Measurements from ENCODE around the gene PCDHA5.
"Not testable (repeated sequence)": the region's sequence is repeated elsewhere in the genome, so short reads cannot be mapped to it uniquely, and the experiment has no call there.

The PCDHA5 gene

GRCh38 chr5:140796718-140797095, 24.7 kb upstream of the PCDHA5 start:
- Histone ChIP-seq H3K36me3 (ENCODE audit: control insufficient read depth in 1 of 2, insufficient read depth in 2 of 2, low read length in 2 of 2) (no peaks in the 10 kb centered on the region), H3K9me3 (ENCODE audit: control insufficient read depth in 1 of 2, low read length in 2 of 2) (peaks cover 24 to 28% of the 10 kb centered on the region in 2 donors), H3K4me1 (ENCODE audit: control insufficient read depth in 1 of 2, insufficient read depth in 2 of 2, low read length in 2 of 2) (no peaks in the 10 kb centered on the region), H3K27me3 (ENCODE audit: control insufficient read depth in 1 of 2, insufficient read depth in 2 of 2, low read length in 2 of 2) (no peaks in the 10 kb centered on the region), H3K9ac (ENCODE audit: low read depth in 1 of 2, low read length in 2 of 2) (no peak overlapping the region), H3K27ac (ENCODE audit: low read depth, low read length) (no peak overlapping the region), H3K4me3 (ENCODE audit: low read depth in 1 of 2, low read length in 2 of 2) (peak overlapping the region in 1 of 2 donors; percentile 19)

GRCh38 chr5:140800816-140801493, 20.5 kb upstream of the PCDHA5 start, which contains the start of gene PCDHA3:
PCDHA3 (plus strand) TSS chr5:140801057.
- Histone ChIP-seq H3K27ac (ENCODE audit: low read depth, low read length) (no peak within 1 kb of the TSS), H3K4me3 (ENCODE audit: low read depth in 1 of 2, low read length in 2 of 2) (peak within 1 kb of the TSS; percentile 6 to 23)

GRCh38 chr5:140801494-140801841, 19.9 kb upstream of the PCDHA5 start:
- H3K9me3 ChIP-seq (ENCODE audit: control insufficient read depth in 1 of 2, low read length in 2 of 2): peaks cover 16 to 19% of the 10 kb centered on the region in 2 donors
- H3K27ac ChIP-seq (ENCODE audit: low read depth, low read length): no peak overlapping the region
- no peaks in the 10 kb centered on the region for H3K4me1 ChIP-seq (ENCODE audit: control insufficient read depth in 1 of 2, insufficient read depth in 2 of 2, low read length in 2 of 2)
- no peak overlapping the region for H3K9ac ChIP-seq (ENCODE audit: low read depth in 1 of 2, low read length in 2 of 2)
- H3K36me3 ChIP-seq (ENCODE audit: control insufficient read depth in 1 of 2, insufficient read depth in 2 of 2, low read length in 2 of 2): no peaks in the 10 kb centered on the region
- H3K27me3 ChIP-seq (ENCODE audit: control insufficient read depth in 1 of 2, insufficient read depth in 2 of 2, low read length in 2 of 2): no peaks in the 10 kb centered on the region
- peak overlapping the region; percentile 6 to 23 for H3K4me3 ChIP-seq (ENCODE audit: low read depth in 1 of 2, low read length in 2 of 2)

More at GRCh38 chr5:140800816-140801493, 20.5 kb upstream of the PCDHA5 start, which contains the start of gene PCDHA3:
- no peaks in the 10 kb centered on the region for H3K4me1 ChIP-seq (ENCODE audit: control insufficient read depth in 1 of 2, insufficient read depth in 2 of 2, low read length in 2 of 2)
- H3K9me3 ChIP-seq (ENCODE audit: control insufficient read depth in 1 of 2, low read length in 2 of 2): peaks cover 21 to 23% of the 10 kb centered on the region in 2 donors
- H3K9ac ChIP-seq (ENCODE audit: low read depth in 1 of 2, low read length in 2 of 2): no peak within 1 kb of the TSS
- no peaks in the 10 kb centered on the region for H3K36me3 ChIP-seq (ENCODE audit: control insufficient read depth in 1 of 2, insufficient read depth in 2 of 2, low read length in 2 of 2)
- no peaks in the 10 kb centered on the region for H3K27me3 ChIP-seq (ENCODE audit: control insufficient read depth in 1 of 2, insufficient read depth in 2 of 2, low read length in 2 of 2)

- not testable (repeated sequence) for H3K27ac ChIP-seq (ENCODE audit: low read depth, low read length)
These were observed 19.0 kb upstream of the PCDHA5 start for GRCh38 chr5:140802381-140802780.

GRCh38 chr5:140802781-140803271, 18.6 kb upstream of the PCDHA5 start:
- H3K4me1 ChIP-seq (ENCODE audit: control insufficient read depth in 1 of 2, insufficient read depth in 2 of 2, low read length in 2 of 2): no peaks in the 10 kb centered on the region
- no peak overlapping the region for H3K27ac ChIP-seq (ENCODE audit: low read depth, low read length)
- H3K4me3 ChIP-seq (ENCODE audit: low read depth in 1 of 2, low read length in 2 of 2): no peak overlapping the region
- no peaks in the 10 kb centered on the region for H3K36me3 ChIP-seq (ENCODE audit: control insufficient read depth in 1 of 2, insufficient read depth in 2 of 2, low read length in 2 of 2)
- H3K9ac ChIP-seq (ENCODE audit: low read depth in 1 of 2, low read length in 2 of 2): no peak overlapping the region
- peaks cover 12 to 15% of the 10 kb centered on the region in 2 donors for H3K9me3 ChIP-seq (ENCODE audit: control insufficient read depth in 1 of 2, low read length in 2 of 2)
- H3K27me3 ChIP-seq (ENCODE audit: control insufficient read depth in 1 of 2, insufficient read depth in 2 of 2, low read length in 2 of 2): no peaks in the 10 kb centered on the region

More at GRCh38 chr5:140802381-140802780, 19.0 kb upstream of the PCDHA5 start:
- H3K9me3 ChIP-seq (ENCODE audit: control insufficient read depth in 1 of 2, low read length in 2 of 2): peaks cover 10 to 13% of the 10 kb centered on the region in 2 donors
- H3K27me3 ChIP-seq (ENCODE audit: control insufficient read depth in 1 of 2, insufficient read depth in 2 of 2, low read length in 2 of 2); H3K4me3 ChIP-seq (ENCODE audit: low read depth in 1 of 2, low read length in 2 of 2); H3K9ac ChIP-seq (ENCODE audit: low read depth in 1 of 2, low read length in 2 of 2); H3K4me1 ChIP-seq (ENCODE audit: control insufficient read depth in 1 of 2, insufficient read depth in 2 of 2, low read length in 2 of 2); H3K36me3 ChIP-seq (ENCODE audit: control insufficient read depth in 1 of 2, insufficient read depth in 2 of 2, low read length in 2 of 2): not testable (repeated sequence)

- Histone ChIP-seq H3K4me1 (ENCODE audit: control insufficient read depth in 1 of 2, insufficient read depth in 2 of 2, low read length in 2 of 2) (no peaks in the 10 kb centered on the region), H3K4me3 (ENCODE audit: low read depth in 1 of 2, low read length in 2 of 2) (peak within 1 kb of the TSS in 1 of 2 donors; percentile 48), H3K36me3 (ENCODE audit: control insufficient read depth in 1 of 2, insufficient read depth in 2 of 2, low read length in 2 of 2) (no peaks in the 10 kb centered on the region), H3K27me3 (ENCODE audit: control insufficient read depth in 1 of 2, insufficient read depth in 2 of 2, low read length in 2 of 2) (no peaks in the 10 kb centered on the region), H3K27ac (ENCODE audit: low read depth, low read length) (no peak within 1 kb of the TSS), H3K9ac (ENCODE audit: low read depth in 1 of 2, low read length in 2 of 2) (no peak within 1 kb of the TSS), H3K9me3 (ENCODE audit: control insufficient read depth in 1 of 2, low read length in 2 of 2) (peaks cover 7 to 28% of the 10 kb centered on the region in 2 donors)
These were observed 14.3 kb upstream of the PCDHA5 start, which contains the start of gene PCDHA4 for GRCh38 chr5:140806834-140807775. PCDHA4 (plus strand) TSS chr5:140807068.

- not testable (repeated sequence) for H3K4me3 ChIP-seq (ENCODE audit: low read depth in 1 of 2, low read length in 2 of 2); H3K36me3 ChIP-seq (ENCODE audit: control insufficient read depth in 1 of 2, insufficient read depth in 2 of 2, low read length in 2 of 2); H3K4me1 ChIP-seq (ENCODE audit: control insufficient read depth in 1 of 2, insufficient read depth in 2 of 2, low read length in 2 of 2)
These were observed 13.0 kb upstream of the PCDHA5 start for GRCh38 chr5:140808241-140808888.

GRCh38 chr5:140808889-140809291, 12.5 kb upstream of the PCDHA5 start:
- H3K4me3 ChIP-seq (ENCODE audit: low read depth in 1 of 2, low read length in 2 of 2): no peak overlapping the region
- H3K9ac ChIP-seq (ENCODE audit: low read depth in 1 of 2, low read length in 2 of 2): no peak overlapping the region
- no peaks in the 10 kb centered on the region for H3K27me3 ChIP-seq (ENCODE audit: control insufficient read depth in 1 of 2, insufficient read depth in 2 of 2, low read length in 2 of 2)
- H3K9me3 ChIP-seq (ENCODE audit: control insufficient read depth in 1 of 2, low read length in 2 of 2): peaks cover 11 to 16% of the 10 kb centered on the region in 2 donors
- no peak overlapping the region for H3K27ac ChIP-seq (ENCODE audit: low read depth, low read length)
- H3K36me3 ChIP-seq (ENCODE audit: control insufficient read depth in 1 of 2, insufficient read depth in 2 of 2, low read length in 2 of 2): no peaks in the 10 kb centered on the region
- no peaks in the 10 kb centered on the region for H3K4me1 ChIP-seq (ENCODE audit: control insufficient read depth in 1 of 2, insufficient read depth in 2 of 2, low read length in 2 of 2)

More at GRCh38 chr5:140808241-140808888, 13.0 kb upstream of the PCDHA5 start:
- H3K27ac ChIP-seq (ENCODE audit: low read depth, low read length); H3K9ac ChIP-seq (ENCODE audit: low read depth in 1 of 2, low read length in 2 of 2); H3K27me3 ChIP-seq (ENCODE audit: control insufficient read depth in 1 of 2, insufficient read depth in 2 of 2, low read length in 2 of 2): not testable (repeated sequence)
- H3K9me3 ChIP-seq (ENCODE audit: control insufficient read depth in 1 of 2, low read length in 2 of 2): peaks cover 9 to 16% of the 10 kb centered on the region in 2 donors

- Histone ChIP-seq H3K9ac (ENCODE audit: low read depth in 1 of 2, low read length in 2 of 2) (no peak overlapping the region), H3K36me3 (ENCODE audit: control insufficient read depth in 1 of 2, insufficient read depth in 2 of 2, low read length in 2 of 2) (no peaks in the 10 kb centered on the region), H3K4me3 (ENCODE audit: low read depth in 1 of 2, low read length in 2 of 2) (no peak overlapping the region), H3K9me3 (ENCODE audit: control insufficient read depth in 1 of 2, low read length in 2 of 2) (peaks cover 4 to 9% of the 10 kb centered on the region in 2 donors), H3K27ac (ENCODE audit: low read depth, low read length) (no peak overlapping the region), H3K4me1 (ENCODE audit: control insufficient read depth in 1 of 2, insufficient read depth in 2 of 2, low read length in 2 of 2) (no peaks in the 10 kb centered on the region), H3K27me3 (ENCODE audit: control insufficient read depth in 1 of 2, insufficient read depth in 2 of 2, low read length in 2 of 2) (no peaks in the 10 kb centered on the region)
These were observed 842 bp downstream of the PCDHA5 start for GRCh38 chr5:140822281-140822629.
